Glutamatergic neuron (in vitro differentiated cells): ENCODE measurements around the gene TMEM126B. TPM values are rescaled to one million over a fixed set of nuclear protein-coding genes. Genes with fewer than 3 reads are reported as not detected.
"Not testable (repeated sequence)": the region's sequence is repeated elsewhere in the genome, so short reads cannot be mapped to it uniquely, and the experiment has no call there.

Experiments
- DNase-seq: peaks from one replicate; pipeline ENCODE4 v3.0.0; 2022
- H3K27ac Mint-ChIP-seq: one replicate; pipeline ENCODE4 v1.8.0; 2020; ENCODE audit warnings: mild to moderate bottlenecking, mixed read lengths, inconsistent platforms; ENCODE audit not compliant: unreplicated experiment
- H3K27me3 Mint-ChIP-seq: one replicate; pipeline ENCODE4 v1.8.0; 2020; ENCODE audit warnings: mild to moderate bottlenecking, moderate library complexity, mixed read lengths, inconsistent platforms; ENCODE audit not compliant: unreplicated experiment
- H3K36me3 Mint-ChIP-seq: one replicate; pipeline ENCODE4 v1.8.0; 2020; ENCODE audit warnings: mild to moderate bottlenecking, mixed read lengths, inconsistent platforms; ENCODE audit not compliant: unreplicated experiment
- H3K4me1 Mint-ChIP-seq: one replicate; pipeline ENCODE4 v1.8.0; 2020; ENCODE audit warnings: mild to moderate bottlenecking, low read depth, mixed read lengths, inconsistent platforms; ENCODE audit not compliant: unreplicated experiment
- H3K4me3 Mint-ChIP-seq: one replicate; pipeline ENCODE4 v1.8.0; 2020; ENCODE audit warnings: mild to moderate bottlenecking, mixed read lengths, inconsistent platforms; ENCODE audit not compliant: unreplicated experiment
- H3K9me3 Mint-ChIP-seq: one replicate; pipeline ENCODE4 v1.8.0; 2020; ENCODE audit warnings: mild to moderate bottlenecking, moderate library complexity, mixed read lengths, inconsistent platforms; ENCODE audit not compliant: unreplicated experiment
- CTCF ChIP-seq: fragments of 200-600 bp; sonication (generic); IDR thresholded peaks from one replicate; pipeline ENCODE4 v1.5.0; 2021; ENCODE audit not compliant: partially characterized antibody, unreplicated experiment
- total RNA-seq: library from RNA; stranded (reverse); fragmentation: NEBNext Ultra II Directional; extraction: Animal tissue kit (Norgen Biotek cat#: 25700); gene quantifications from one replicate; pipeline ENCODE4 v1.2.1, GENCODE V29; 2021; ENCODE audit not compliant: unreplicated experiment

The TMEM126B gene
- total RNA-seq, 1 donor from 2014 or later: 27.3 TPM

- no peak overlapping the region for H3K27ac Mint-ChIP-seq
- H3K4me3 Mint-ChIP-seq: no peak overlapping the region
- no peak for DNase-seq
- no peaks in the 10 kb centered on the region for H3K27me3 Mint-ChIP-seq
- H3K4me1 Mint-ChIP-seq: no peaks in the 10 kb centered on the region
- no peak for TF ChIP-seq CTCF
- no peaks in the 10 kb centered on the region for H3K9me3 Mint-ChIP-seq
- no peaks in the 10 kb centered on the region for H3K36me3 Mint-ChIP-seq
Measured at GRCh38 chr11:85596886-85597285, 31.5 kb upstream of the TMEM126B start.

GRCh38 chr11:85599083-85599482, 29.3 kb upstream of the TMEM126B start:
- H3K36me3 Mint-ChIP-seq: no peaks in the 10 kb centered on the region
- H3K9me3 Mint-ChIP-seq: no peaks in the 10 kb centered on the region
- DNase-seq: no peak
- no peaks in the 10 kb centered on the region for H3K27me3 Mint-ChIP-seq
- H3K4me1 Mint-ChIP-seq: no peaks in the 10 kb centered on the region
- no peak for TF ChIP-seq CTCF
- H3K27ac Mint-ChIP-seq: no peak overlapping the region
- H3K4me3 Mint-ChIP-seq: no peak overlapping the region

DNA sequence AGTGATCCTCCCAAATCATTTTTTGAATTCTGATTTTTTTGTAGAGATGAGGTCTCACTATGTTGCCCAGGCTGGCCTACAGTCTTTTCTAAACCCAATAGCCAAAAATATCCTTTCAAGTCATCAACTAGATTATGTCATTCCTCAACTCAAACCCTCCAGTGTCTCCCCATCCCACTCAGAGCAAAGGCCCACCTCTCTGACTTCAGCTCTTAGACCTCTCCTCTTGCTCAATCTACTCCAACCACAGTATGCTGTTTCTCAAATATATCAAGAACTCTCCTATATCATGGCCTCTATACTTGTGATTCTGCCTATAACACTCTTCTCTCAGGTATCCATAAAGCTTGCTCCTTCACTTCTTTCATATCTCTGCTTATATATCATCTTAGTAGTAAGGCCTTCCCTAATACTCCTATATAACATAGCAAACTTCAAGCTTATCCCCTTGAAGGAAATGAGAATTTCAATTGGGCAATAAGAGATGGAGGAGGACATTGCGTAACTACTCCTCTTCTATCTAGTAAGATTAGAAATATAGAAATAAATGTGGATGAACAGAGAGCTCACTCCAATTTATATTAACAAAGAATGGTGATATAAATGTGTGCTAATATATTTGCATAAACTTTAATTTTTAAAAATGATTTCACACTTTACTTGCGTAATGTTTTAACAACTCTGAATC, 25.7 kb upstream of the TMEM126B start:
- H3K27ac Mint-ChIP-seq: no peak overlapping the region

GRCh38 chr11:85603220-85603619, 25.2 kb upstream of the TMEM126B start:
- H3K4me3 Mint-ChIP-seq: no peak overlapping the region
- H3K4me1 Mint-ChIP-seq: no peaks in the 10 kb centered on the region
- no peaks in the 10 kb centered on the region for H3K36me3 Mint-ChIP-seq
- no peak for DNase-seq
- no peak overlapping the region for H3K27ac Mint-ChIP-seq
- no peak for TF ChIP-seq CTCF
- no peaks in the 10 kb centered on the region for H3K27me3 Mint-ChIP-seq
- H3K9me3 Mint-ChIP-seq: no peaks in the 10 kb centered on the region

More for the DNA sequence above, 25.7 kb upstream of the TMEM126B start:
- Mint-ChIP-seq H3K4me1 (no peaks in the 10 kb centered on the region), H3K27me3 (no peaks in the 10 kb centered on the region), H3K9me3 (no peaks in the 10 kb centered on the region), H3K36me3 (no peaks in the 10 kb centered on the region), H3K4me3 (no peak overlapping the region)
- no peak for DNase-seq
- TF ChIP-seq CTCF: no peak

- not testable (repeated sequence) for H3K36me3 Mint-ChIP-seq, H3K9me3 Mint-ChIP-seq, H3K4me1 Mint-ChIP-seq, H3K4me3 Mint-ChIP-seq, H3K27me3 Mint-ChIP-seq, H3K27ac Mint-ChIP-seq, DNase-seq
Measured at GRCh38 chr11:85606237-85606636, 22.2 kb upstream of the TMEM126B start.

GRCh38 chr11:85608621-85609020, 19.8 kb upstream of the TMEM126B start:
- DNase-seq, H3K4me1 Mint-ChIP-seq, H3K27ac Mint-ChIP-seq, H3K4me3 Mint-ChIP-seq, H3K9me3 Mint-ChIP-seq, H3K36me3 Mint-ChIP-seq, H3K27me3 Mint-ChIP-seq: not testable (repeated sequence)

- not testable (repeated sequence) for H3K9me3 Mint-ChIP-seq, DNase-seq, H3K27ac Mint-ChIP-seq, H3K4me1 Mint-ChIP-seq, H3K4me3 Mint-ChIP-seq, H3K36me3 Mint-ChIP-seq, H3K27me3 Mint-ChIP-seq
Measured at GRCh38 chr11:85609286-85609685, 19.1 kb upstream of the TMEM126B start.

GRCh38 chr11:85611643-85612042, 16.8 kb upstream of the TMEM126B start:
- not testable (repeated sequence) for DNase-seq, H3K27me3 Mint-ChIP-seq, H3K4me1 Mint-ChIP-seq, H3K36me3 Mint-ChIP-seq, H3K4me3 Mint-ChIP-seq, H3K27ac Mint-ChIP-seq, H3K9me3 Mint-ChIP-seq
